Liver (tissue), 9 donors: ENCODE data around the gene DDX31. TPM values are rescaled to one million over a fixed set of nuclear protein-coding genes. Genes with fewer than 3 reads are reported as not detected.

Experiments used
- DNase-seq: peaks from one replicate; pipeline ENCODE4 v3.0.0-alpha.2; 2017; ENCODE audit warnings: low spot score
- H3K27ac ChIP-seq, 2 donors: one replicate each; pipeline ENCODE4 v1.7.0; 2013; ENCODE audit warnings: inconsistent platforms in 2 of 2, low read length in 2 of 2, control low read depth in 1 of 2, low read depth in 1 of 2, mild to moderate bottlenecking in 1 of 2
- H3K27me3 ChIP-seq, 4 donors: one replicate each; pipeline versions ENCODE4 v1.6.1 to v1.7.0; 2013; ENCODE audit warnings: low read length in 3 of 4, inconsistent platforms in 1 of 4, mild to moderate bottlenecking in 1 of 4, moderate library complexity in 1 of 4; ENCODE audit not compliant: control insufficient read depth in 4 of 4, insufficient read depth in 4 of 4
- H3K36me3 ChIP-seq, 4 donors: one replicate each; pipeline versions ENCODE4 v1.6.1 to v1.7.0; 2013; ENCODE audit warnings: low read length in 3 of 4, mild to moderate bottlenecking in 3 of 4, low read depth in 1 of 4, moderate library complexity in 1 of 4; ENCODE audit not compliant: control insufficient read depth in 4 of 4, insufficient read depth in 3 of 4
- H3K4me1 ChIP-seq, 4 donors: one replicate each; pipeline versions ENCODE4 v1.6.1 to v1.7.0; 2013; ENCODE audit warnings: low read length in 3 of 4, mild to moderate bottlenecking in 3 of 4, moderate library complexity in 1 of 4; ENCODE audit not compliant: control insufficient read depth in 4 of 4, insufficient read depth in 4 of 4
- H3K4me3 ChIP-seq, 3 donors: one replicate each; pipeline versions ENCODE4 v1.6.1 to v1.7.0; 2013; ENCODE audit warnings: low read length in 3 of 3, control low read depth in 1 of 3, low read depth in 1 of 3, mild to moderate bottlenecking in 1 of 3
- H3K9ac ChIP-seq, 2 donors: one replicate each; pipeline ENCODE4 v1.7.0; 2013; ENCODE audit warnings: low read length in 2 of 2, mild to moderate bottlenecking in 2 of 2, moderate library complexity in 2 of 2, control low read depth in 1 of 2, low read depth in 1 of 2
- H3K9me3 ChIP-seq, 4 donors: one replicate each; pipeline versions ENCODE4 v1.6.1 to v1.7.0; 2013; ENCODE audit warnings: low read length in 3 of 4; ENCODE audit not compliant: control insufficient read depth in 4 of 4
- EGR1 ChIP-seq, 2 donors: IDR thresholded peaks; 2 replicates each; pipeline ENCODE4 v1.6.1; 2016 to 2018; ENCODE audit warnings: antibody characterized with exemption in 2 of 2, low read depth in 2 of 2
- FOXA1 ChIP-seq: IDR thresholded peaks from 2 replicates; pipeline ENCODE4 v1.6.1; 2016; ENCODE audit warnings: antibody characterized with exemption
- FOXA2 ChIP-seq: IDR thresholded peaks from 2 replicates; pipeline ENCODE4 v1.6.1; 2016; ENCODE audit warnings: antibody characterized with exemption
- HNF4G ChIP-seq: IDR thresholded peaks from 2 replicates; pipeline ENCODE4 v1.6.1; 2016; ENCODE audit warnings: antibody characterized with exemption
- JUND ChIP-seq, 2 donors: IDR thresholded peaks; 2 replicates each; pipeline ENCODE4 v1.6.1; 2016; ENCODE audit warnings: antibody characterized with exemption in 2 of 2
- NR2F2 ChIP-seq: IDR thresholded peaks from 2 replicates; pipeline ENCODE4 v1.6.1; 2016; ENCODE audit warnings: antibody characterized with exemption
- RAD21 ChIP-seq, 2 donors: IDR thresholded peaks; 2 replicates each; pipeline ENCODE4 v1.6.1; 2016; ENCODE audit warnings: antibody characterized with exemption in 2 of 2, mild to moderate bottlenecking in 2 of 2
- RXRA ChIP-seq, 2 donors: IDR thresholded peaks; 2 replicates each; pipeline ENCODE4 v1.6.1; 2017 to 2018; ENCODE audit warnings: antibody characterized with exemption in 2 of 2, mild to moderate bottlenecking in 1 of 2
- TAF1 ChIP-seq: conservative IDR thresholded peaks from 2 replicates; pipeline ENCODE4 v1.6.1; 2016; ENCODE audit warnings: antibody characterized with exemption, mild to moderate bottlenecking
- YY1 ChIP-seq: IDR thresholded peaks from 2 replicates; pipeline ENCODE4 v1.6.1; 2016; ENCODE audit warnings: antibody characterized with exemption, mild to moderate bottlenecking
- WGBS: extraction: QIAGEN DNeasy Blood & Tissue Kit; methylation state at CpG from one replicate; pipeline ENCODE4 v1.1.7; 2013; 5-methylcytosine and 5-hydroxymethylcytosine counted together
- polyA plus RNA-seq, 2 donors: library from polyadenylated mRNA; stranded (reverse) in 1 of 2; unstranded in 1 of 2; fragments of 200-250 nt in 1 of 2; fragments of >200 nt in 1 of 2; fragmentation: Nextera tagmentation in 1 of 2; extraction: Ambion mirVana in 1 of 2; gene quantifications; one replicate each; pipeline versions ENCODE4 v1.2.1 to v1.2.3, GENCODE V29; 2013 to 2015
- total RNA-seq, 2 donors: library from RNA; depleted of rRNA; stranded (reverse); fragments of >200 nt; gene quantifications; one replicate each; pipeline ENCODE4 v1.2.3, GENCODE V29; 2014
- TF ChIP-seq, protein P1 (sequence below): IDR thresholded peaks from 2 replicates; pipeline ENCODE4 v1.6.1; 2016; ENCODE audit warnings: antibody characterized with exemption, mild to moderate bottlenecking
- TF ChIP-seq, protein P2 (sequence below): fragments of 150-350 bp; IDR thresholded peaks from 2 replicates; pipeline ENCODE4 v1.5.1; 2017; ENCODE audit warnings: improper control_type of control experiment, low read depth, low read length; ENCODE audit not compliant: missing input control
- donor health status: healthy.
- donor health status: healthy.
- donor health status: healthy.
- donor health status: healthy.
- donor health status: healthy.

DDX31 gene
- total and polyA plus RNA-seq, 4 donors, result 2.5 to 9.6 (median 4.5) TPM

DNA sequence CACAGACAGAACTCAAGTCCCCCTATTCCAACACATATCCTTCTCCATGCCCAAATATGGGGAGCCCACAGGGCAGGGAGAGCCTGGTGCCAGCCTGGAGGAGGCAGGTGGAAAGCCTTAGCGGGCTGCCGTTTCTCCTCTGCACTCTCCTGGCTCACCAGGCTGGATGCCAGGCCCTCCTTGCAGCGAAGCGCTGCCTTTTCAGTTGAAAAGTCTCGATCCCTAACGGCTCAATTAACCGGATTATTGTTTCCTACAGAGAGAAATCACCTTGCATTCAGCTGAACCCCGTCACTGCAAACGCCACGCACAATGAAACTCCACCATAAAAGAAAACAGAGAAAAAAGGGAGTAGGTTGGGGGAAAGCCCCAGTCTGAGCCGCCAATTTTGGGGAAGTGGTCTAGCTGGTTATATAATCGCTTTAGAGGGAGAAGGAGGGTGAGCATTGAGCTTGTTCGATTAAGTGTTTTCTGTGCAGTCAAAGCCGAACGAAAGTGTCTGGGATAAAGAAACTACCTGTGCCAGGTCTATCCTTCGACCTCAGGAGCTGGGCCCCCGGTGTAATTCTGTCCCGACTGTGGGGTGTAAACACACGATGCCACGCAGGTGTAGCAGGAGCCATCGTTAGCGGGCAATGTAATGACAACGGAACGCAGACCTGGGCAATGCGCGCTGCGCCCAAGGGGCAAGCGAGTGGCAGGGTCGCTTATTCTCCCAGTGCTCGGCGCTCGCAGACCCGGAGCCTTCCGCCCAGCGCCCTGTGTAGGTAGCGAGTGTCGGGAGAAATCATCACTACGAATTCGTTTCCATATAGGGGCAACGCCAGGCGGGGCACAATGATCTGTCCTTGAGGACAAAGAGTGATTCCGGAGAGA lies 83.6 kb downstream of the DDX31 start:
- 8% methylated on average over 42 of the region's 42 CpGs for WGBS
- Histone ChIP-seq H3K36me3 (no peaks in the 10 kb centered on the region), H3K4me3 (no peak overlapping the region), H3K9ac (no peak overlapping the region), H3K27me3 (peaks cover 9 to 49% (median 26%) of the 10 kb centered on the region in 4 donors), H3K27ac (no peak overlapping the region), H3K9me3 (no peaks in the 10 kb centered on the region), H3K4me1 (peaks cover 0 to 13% (median 6%) of the 10 kb centered on the region in 4 donors)
- no peak for DNase-seq
- TF ChIP-seq, protein P1, sequence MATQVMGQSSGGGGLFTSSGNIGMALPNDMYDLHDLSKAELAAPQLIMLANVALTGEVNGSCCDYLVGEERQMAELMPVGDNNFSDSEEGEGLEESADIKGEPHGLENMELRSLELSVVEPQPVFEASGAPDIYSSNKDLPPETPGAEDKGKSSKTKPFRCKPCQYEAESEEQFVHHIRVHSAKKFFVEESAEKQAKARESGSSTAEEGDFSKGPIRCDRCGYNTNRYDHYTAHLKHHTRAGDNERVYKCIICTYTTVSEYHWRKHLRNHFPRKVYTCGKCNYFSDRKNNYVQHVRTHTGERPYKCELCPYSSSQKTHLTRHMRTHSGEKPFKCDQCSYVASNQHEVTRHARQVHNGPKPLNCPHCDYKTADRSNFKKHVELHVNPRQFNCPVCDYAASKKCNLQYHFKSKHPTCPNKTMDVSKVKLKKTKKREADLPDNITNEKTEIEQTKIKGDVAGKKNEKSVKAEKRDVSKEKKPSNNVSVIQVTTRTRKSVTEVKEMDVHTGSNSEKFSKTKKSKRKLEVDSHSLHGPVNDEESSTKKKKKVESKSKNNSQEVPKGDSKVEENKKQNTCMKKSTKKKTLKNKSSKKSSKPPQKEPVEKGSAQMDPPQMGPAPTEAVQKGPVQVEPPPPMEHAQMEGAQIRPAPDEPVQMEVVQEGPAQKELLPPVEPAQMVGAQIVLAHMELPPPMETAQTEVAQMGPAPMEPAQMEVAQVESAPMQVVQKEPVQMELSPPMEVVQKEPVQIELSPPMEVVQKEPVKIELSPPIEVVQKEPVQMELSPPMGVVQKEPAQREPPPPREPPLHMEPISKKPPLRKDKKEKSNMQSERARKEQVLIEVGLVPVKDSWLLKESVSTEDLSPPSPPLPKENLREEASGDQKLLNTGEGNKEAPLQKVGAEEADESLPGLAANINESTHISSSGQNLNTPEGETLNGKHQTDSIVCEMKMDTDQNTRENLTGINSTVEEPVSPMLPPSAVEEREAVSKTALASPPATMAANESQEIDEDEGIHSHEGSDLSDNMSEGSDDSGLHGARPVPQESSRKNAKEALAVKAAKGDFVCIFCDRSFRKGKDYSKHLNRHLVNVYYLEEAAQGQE, result no peak
- no peak for TF ChIP-seq NR2F2
- TF ChIP-seq RXRA (IDR thresholded peaks at IDR 0.05), result no peak
- TF ChIP-seq YY1, result no peak

DNA sequence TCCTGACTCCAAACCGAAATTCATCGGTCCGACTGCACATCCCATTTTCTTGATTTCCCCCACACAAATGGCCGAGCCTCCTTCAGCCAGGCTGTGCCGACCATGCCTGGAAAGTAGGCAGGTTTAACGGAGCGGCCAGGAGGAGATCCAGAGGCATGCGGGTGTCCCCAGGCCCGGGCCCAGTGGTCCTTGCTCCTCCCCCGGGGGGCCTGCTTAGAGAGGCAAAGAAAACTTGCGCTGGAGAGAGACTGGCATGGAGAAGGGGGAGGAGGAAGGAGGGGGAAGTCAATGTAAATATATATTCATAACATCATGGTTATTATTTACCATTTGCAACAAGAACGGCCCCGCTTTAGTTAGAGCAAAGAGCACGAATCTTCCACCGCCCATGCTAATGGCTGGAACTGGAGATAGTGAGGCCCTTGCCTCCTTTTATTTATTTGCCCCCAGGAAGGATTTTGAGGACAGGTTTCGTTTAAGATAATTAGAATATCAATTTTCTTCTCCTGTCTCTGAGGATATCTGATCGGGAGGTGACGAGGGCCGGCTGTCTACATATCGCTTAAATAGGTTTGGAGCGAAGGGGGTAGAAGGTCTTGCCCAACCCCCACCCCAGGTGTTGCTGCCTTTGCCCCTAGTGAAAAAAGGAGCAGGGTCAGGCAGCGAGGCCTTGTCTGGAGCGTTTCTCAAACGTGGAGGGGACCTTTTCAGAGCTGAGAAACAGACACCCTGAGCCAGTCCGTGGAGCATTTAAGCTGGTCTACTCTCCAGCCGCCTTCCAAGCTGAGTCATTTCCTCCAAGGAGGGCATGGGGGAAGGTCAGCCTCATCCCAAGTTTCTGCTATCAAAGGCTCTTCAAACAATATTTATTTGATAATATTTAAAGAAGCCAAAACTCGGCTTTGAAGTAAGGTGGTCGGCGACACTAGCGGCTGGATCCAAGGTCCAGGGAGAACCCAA lies 84.9 kb downstream of the DDX31 start:
- no peak for DNase-seq
- H3K9me3 ChIP-seq, result no peaks in the 10 kb centered on the region
- peaks cover 0 to 10% (median 5%) of the 10 kb centered on the region in 4 donors for H3K4me1 ChIP-seq
- H3K9ac ChIP-seq, result no peak overlapping the region
- H3K4me3 ChIP-seq, result no peak overlapping the region
- TF ChIP-seq NR2F2 (no peak), HNF4G (no peak), RAD21 (IDR thresholded peaks at IDR 0.05) (no peak), RXRA (IDR thresholded peaks at IDR 0.05) (no peak), YY1 (no peak), TAF1 (no peak), EGR1 (IDR thresholded peaks at IDR 0.05; ENCODE audit: low read depth in 2 of 2) (no peak), JUND (IDR thresholded peaks at IDR 0.05) (no peak), FOXA1 (no peak), FOXA2 (no peak)
- TF ChIP-seq, protein P1, result no peak
- TF ChIP-seq, protein P2, sequence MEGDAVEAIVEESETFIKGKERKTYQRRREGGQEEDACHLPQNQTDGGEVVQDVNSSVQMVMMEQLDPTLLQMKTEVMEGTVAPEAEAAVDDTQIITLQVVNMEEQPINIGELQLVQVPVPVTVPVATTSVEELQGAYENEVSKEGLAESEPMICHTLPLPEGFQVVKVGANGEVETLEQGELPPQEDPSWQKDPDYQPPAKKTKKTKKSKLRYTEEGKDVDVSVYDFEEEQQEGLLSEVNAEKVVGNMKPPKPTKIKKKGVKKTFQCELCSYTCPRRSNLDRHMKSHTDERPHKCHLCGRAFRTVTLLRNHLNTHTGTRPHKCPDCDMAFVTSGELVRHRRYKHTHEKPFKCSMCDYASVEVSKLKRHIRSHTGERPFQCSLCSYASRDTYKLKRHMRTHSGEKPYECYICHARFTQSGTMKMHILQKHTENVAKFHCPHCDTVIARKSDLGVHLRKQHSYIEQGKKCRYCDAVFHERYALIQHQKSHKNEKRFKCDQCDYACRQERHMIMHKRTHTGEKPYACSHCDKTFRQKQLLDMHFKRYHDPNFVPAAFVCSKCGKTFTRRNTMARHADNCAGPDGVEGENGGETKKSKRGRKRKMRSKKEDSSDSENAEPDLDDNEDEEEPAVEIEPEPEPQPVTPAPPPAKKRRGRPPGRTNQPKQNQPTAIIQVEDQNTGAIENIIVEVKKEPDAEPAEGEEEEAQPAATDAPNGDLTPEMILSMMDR, result no peak
- no peak overlapping the region for H3K27ac ChIP-seq
- H3K27me3 ChIP-seq, result peaks cover 9 to 51% (median 29%) of the 10 kb centered on the region in 4 donors
- no peaks in the 10 kb centered on the region for H3K36me3 ChIP-seq
- WGBS, result 9% methylated on average over 30 of the region's 30 CpGs
